Measurements from ENCODE around the gene ATP2C2. TPM values are rescaled to one million over a fixed set of nuclear protein-coding genes. Genes with fewer than 3 reads are reported as not detected.

Gene ATP2C2
- total and polyA plus RNA-seq, 8 donors, result 1.1 to 141 (median 4.2) TPM; not detected in 2

DNA sequence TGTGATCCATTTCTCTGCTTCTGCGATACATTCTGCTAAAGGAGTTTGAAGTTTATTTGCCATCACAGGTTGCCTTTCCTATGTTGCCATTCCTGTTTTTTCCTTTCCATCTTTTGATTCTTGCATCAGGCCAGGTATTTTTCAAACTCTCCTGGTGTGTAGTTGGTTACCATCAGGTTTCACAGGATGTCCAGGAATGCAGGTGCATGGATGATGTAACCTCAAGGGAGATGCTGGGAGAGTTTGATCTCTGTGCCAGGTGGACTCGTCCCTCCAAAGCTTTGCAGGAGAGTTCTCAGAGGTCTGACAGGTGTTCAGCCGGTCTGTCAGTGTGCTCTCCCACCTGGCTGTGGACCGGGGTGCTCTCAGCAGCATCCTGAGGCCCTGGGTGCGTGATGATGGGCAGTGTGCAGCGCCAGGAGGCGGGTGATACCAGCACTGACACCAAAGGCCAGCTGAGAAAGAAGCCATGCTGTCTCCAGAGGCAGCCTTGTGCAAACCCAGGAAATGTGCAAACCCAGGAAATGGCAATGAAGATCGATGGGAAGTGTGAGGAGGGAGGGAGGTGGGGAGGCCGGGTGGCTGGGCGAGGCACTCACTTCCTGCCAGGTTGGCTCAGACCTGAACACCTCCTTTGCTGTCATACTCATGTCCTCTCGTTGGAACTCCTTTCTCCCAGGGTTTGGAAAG, 1.7 kb downstream of the ATP2C2 start:
- Histone ChIP-seq H3K9me3 (no peaks in the 10 kb centered on the region), H3K27ac (no peak overlapping the region), H3K4me1 (peaks cover 0 to 26% (median 19%) of the 10 kb centered on the region in 4 donors), H3K4me3 (no peak overlapping the region), H3K36me3 (no peaks in the 10 kb centered on the region), H3K27me3 (peaks cover 0 to 54% (median 18%) of the 10 kb centered on the region in 3 donors)
- TF ChIP-seq POLR2A (IDR thresholded peaks at IDR 0.05) (no peak), CTCF (IDR thresholded peaks at IDR 0.05) (no peak), POLR2AphosphoS5 (IDR thresholded peaks at IDR 0.05) (no peak), EP300 (IDR thresholded peaks at IDR 0.05) (no peak)
- 42 to 68% (median 61%) methylated on average over 11 of the region's 11 CpGs for WGBS, 5 donors
- intact Hi-C loops (cut with DNase I; ENCODE audit: low total_unique reads), result no loop called here
- peak in 1 of 2 donors; percentile 68 for DNase-seq

- Histone ChIP-seq H3K9me3 (no peaks in the 10 kb centered on the region), H3K4me3 (no peak overlapping the region), H3K27me3 (peaks cover 0 to 54% (median 18%) of the 10 kb centered on the region in 3 donors), H3K36me3 (no peaks in the 10 kb centered on the region), H3K27ac (no peak overlapping the region), H3K4me1 (peaks cover 0 to 26% (median 19%) of the 10 kb centered on the region in 4 donors)
- WGBS, 5 donors, result 61 to 74% (median 67%) methylated on average over 8 of the region's 8 CpGs
- peak in 1 of 2 donors; percentile 53 for DNase-seq
- TF ChIP-seq CTCF (IDR thresholded peaks at IDR 0.05), result no peak
- TF ChIP-seq POLR2AphosphoS5 (IDR thresholded peaks at IDR 0.05), result no peak
- no peak for TF ChIP-seq POLR2A (IDR thresholded peaks at IDR 0.05)
- TF ChIP-seq EP300 (IDR thresholded peaks at IDR 0.05), result no peak
- intact Hi-C loops (cut with DNase I; ENCODE audit: low total_unique reads), result no loop called here
These were observed 2.6 kb downstream of the ATP2C2 start for GRCh38 chr16:84370723-84371552.

- Histone ChIP-seq H3K4me3 (no peak overlapping the region), H3K27ac (no peak overlapping the region), H3K4me1 (peaks cover 0 to 26% (median 19%) of the 10 kb centered on the region in 4 donors), H3K36me3 (no peaks in the 10 kb centered on the region), H3K9me3 (no peaks in the 10 kb centered on the region), H3K27me3 (peaks cover 0 to 52% (median 18%) of the 10 kb centered on the region in 3 donors)
- no peak for DNase-seq
- 69 to 89% (median 79%) methylated on average over 3 to 4 of the region's 4 CpGs for WGBS, 5 donors
- no peak for TF ChIP-seq EP300 (IDR thresholded peaks at IDR 0.05)
- intact Hi-C loops (cut with DNase I; ENCODE audit: low total_unique reads), result no loop called here
These were observed 3.2 kb downstream of the ATP2C2 start for GRCh38 chr16:84371553-84371865.

DNA sequence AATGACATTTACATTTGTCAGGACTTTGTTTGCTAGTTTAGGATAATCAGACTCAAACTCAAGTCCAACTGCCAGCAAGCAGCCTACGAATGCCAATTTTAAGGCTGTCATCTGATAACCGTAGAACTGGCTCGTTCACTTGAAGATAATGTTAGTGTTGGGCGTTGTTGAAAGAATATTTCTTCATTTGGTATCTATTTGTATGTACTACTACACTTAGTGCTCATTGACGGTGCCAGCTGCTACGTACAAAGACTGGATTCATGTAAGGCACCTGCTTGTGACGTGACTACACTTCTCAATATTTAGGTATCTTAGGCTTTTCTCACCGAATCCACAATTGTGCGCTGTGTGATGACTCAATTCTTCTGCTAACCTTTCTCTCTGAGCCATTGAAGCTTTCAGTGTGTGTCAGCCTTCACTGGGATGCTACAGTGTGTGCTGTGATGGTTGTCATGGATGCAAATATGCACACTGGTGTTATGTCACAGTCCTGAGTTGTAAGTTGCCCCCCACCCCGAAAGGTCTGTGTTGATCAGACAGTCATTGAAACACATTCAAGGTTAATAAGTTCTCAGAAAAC, 5.7 kb downstream of the ATP2C2 start:
- Histone ChIP-seq H3K9me3 (no peaks in the 10 kb centered on the region), H3K36me3 (no peaks in the 10 kb centered on the region), H3K4me1 (peaks cover 0 to 3% (median under 1%) of the 10 kb centered on the region in 4 donors), H3K4me3 (no peak overlapping the region), H3K27ac (no peak overlapping the region), H3K27me3 (peaks cover 0 to 27% (median 2%) of the 10 kb centered on the region in 3 donors)
- WGBS, 5 donors, result 41 to 64% (median 49%) methylated on average over 10 of the region's 10 CpGs
- intact Hi-C loops (cut with DNase I; ENCODE audit: low total_unique reads), result no loop called here
- no peak for DNase-seq
- TF ChIP-seq CTCF (IDR thresholded peaks at IDR 0.05) (no peak), POLR2AphosphoS5 (IDR thresholded peaks at IDR 0.05) (no peak), EP300 (IDR thresholded peaks at IDR 0.05) (no peak), POLR2A (IDR thresholded peaks at IDR 0.05) (no peak)
